ENCODE results near the gene CTDSP2. TPM values are rescaled to one million over a fixed set of nuclear protein-coding genes. Genes with fewer than 3 reads are reported as not detected.

Gene CTDSP2
- total RNA-seq, 1 experiment from 2014 or later = 82.7 TPM

DNA sequence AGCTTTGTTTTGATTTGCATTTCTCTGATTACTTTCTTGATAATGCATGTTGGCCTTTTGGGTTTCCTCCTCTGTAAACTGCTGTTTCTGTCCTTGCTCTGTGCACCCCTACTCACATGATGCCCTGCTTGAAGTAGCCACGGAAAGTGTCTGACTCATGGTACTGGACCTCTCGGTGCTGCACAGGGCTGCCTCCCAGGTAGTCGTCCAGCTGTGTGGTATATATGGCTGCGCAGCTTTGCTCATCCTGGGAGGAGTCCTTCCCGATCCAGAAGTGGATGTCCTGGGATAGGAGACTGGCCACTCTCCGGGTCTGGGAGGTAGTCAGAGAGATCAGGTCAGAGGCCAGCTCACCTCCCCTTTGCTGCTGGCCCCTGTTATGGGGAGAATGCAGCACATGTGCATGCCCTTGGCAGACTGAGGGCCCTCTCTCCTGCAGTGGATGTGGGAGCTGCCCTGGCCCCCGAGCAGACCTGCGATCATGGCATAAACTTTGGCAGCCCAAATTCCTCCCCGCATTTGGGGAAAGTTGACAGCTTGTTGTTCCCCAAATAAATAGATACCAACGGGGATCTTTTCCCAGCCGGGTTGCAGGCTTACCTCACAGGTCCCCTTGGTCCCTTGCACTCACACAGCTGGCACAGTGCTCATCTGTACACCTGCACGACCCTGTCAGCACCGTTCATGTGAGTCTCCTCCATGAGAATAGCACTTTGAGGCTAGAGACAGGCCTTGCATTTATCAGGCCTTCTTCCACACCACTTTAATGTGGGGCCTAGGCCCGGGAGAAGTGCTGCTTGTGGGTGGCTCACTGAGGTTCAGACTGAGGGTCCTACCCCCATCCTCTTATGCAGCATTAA is 33.2 kb downstream of the CTDSP2 start (continued):
- TF ChIP-seq, protein P1, sequence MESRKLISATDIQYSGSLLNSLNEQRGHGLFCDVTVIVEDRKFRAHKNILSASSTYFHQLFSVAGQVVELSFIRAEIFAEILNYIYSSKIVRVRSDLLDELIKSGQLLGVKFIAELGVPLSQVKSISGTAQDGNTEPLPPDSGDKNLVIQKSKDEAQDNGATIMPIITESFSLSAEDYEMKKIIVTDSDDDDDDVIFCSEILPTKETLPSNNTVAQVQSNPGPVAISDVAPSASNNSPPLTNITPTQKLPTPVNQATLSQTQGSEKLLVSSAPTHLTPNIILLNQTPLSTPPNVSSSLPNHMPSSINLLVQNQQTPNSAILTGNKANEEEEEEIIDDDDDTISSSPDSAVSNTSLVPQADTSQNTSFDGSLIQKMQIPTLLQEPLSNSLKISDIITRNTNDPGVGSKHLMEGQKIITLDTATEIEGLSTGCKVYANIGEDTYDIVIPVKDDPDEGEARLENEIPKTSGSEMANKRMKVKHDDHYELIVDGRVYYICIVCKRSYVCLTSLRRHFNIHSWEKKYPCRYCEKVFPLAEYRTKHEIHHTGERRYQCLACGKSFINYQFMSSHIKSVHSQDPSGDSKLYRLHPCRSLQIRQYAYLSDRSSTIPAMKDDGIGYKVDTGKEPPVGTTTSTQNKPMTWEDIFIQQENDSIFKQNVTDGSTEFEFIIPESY (IDR thresholded peaks at IDR 0.05; ENCODE audit: extremely low read depth, insufficient replicate concordance, low read length) = no peak
- TF ChIP-seq, protein P2, sequence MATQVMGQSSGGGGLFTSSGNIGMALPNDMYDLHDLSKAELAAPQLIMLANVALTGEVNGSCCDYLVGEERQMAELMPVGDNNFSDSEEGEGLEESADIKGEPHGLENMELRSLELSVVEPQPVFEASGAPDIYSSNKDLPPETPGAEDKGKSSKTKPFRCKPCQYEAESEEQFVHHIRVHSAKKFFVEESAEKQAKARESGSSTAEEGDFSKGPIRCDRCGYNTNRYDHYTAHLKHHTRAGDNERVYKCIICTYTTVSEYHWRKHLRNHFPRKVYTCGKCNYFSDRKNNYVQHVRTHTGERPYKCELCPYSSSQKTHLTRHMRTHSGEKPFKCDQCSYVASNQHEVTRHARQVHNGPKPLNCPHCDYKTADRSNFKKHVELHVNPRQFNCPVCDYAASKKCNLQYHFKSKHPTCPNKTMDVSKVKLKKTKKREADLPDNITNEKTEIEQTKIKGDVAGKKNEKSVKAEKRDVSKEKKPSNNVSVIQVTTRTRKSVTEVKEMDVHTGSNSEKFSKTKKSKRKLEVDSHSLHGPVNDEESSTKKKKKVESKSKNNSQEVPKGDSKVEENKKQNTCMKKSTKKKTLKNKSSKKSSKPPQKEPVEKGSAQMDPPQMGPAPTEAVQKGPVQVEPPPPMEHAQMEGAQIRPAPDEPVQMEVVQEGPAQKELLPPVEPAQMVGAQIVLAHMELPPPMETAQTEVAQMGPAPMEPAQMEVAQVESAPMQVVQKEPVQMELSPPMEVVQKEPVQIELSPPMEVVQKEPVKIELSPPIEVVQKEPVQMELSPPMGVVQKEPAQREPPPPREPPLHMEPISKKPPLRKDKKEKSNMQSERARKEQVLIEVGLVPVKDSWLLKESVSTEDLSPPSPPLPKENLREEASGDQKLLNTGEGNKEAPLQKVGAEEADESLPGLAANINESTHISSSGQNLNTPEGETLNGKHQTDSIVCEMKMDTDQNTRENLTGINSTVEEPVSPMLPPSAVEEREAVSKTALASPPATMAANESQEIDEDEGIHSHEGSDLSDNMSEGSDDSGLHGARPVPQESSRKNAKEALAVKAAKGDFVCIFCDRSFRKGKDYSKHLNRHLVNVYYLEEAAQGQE (IDR thresholded peaks at IDR 0.05; ENCODE audit: low read depth) = no peak
- no peak for TF ChIP-seq SP1 (IDR thresholded peaks at IDR 0.05; ENCODE audit: low read depth)

DNA sequence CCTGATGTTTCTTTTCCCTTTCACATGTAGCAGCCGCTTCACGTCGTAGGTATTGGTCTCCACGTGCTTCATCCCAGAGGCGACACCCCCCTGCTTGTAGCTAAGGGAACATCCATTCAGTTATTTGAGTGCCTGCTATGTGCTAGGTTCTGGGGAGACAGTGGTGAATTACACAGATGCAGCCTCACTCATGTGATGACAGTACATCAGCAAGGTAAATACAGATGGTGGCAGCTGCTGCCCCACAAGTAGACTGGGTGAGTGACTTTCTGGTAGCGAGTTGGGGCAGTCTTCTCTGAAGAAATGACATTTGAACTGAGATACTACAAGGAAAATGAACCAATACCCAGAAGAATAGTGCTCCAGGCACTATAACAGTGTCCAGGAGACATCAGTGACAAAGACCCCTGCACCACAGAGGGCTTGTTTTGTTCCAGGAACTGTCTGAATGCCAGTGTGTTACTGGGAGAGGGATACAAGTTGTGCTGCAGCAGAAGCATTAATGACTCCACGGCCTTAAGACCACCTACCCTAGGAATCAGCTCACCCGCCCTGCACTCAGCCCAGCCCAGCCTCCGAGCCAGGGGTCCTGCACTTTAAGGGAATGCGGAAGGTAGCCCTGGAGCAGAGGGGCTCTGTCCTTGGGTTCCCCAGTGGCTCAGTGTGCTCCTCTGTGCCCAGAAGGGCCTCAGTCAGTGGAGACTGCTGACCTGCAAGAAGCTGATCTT is 35.3 kb downstream of the CTDSP2 start:
- H3K9me2 ChIP-seq (ENCODE audit: insufficient read depth) = no peaks in the 10 kb centered on the region
- no peak overlapping the region for H3K9ac ChIP-seq (ENCODE audit: low read length)
- no peak overlapping the region for H2AFZ ChIP-seq (ENCODE audit: low read depth, low read length, poor library complexity, severe bottlenecking)
- no peak for ATAC-seq
- ChIA-PET RAD21 (ENCODE audit: low non-redundant PET in 1 of 2, low total read pairs in 2 of 2, uncharacterized antibody in 2 of 2, unreplicated experiment in 2 of 2) (no interaction called here), POLR2A (no interaction called here), CTCF (no interaction called here)
- no peak for DNase-seq (ENCODE audit: low read depth, low spot score)
- H3K36me3 ChIP-seq (ENCODE audit: control insufficient read depth in 1 of 2, insufficient read depth in 2 of 2, low read length in 2 of 2) = no peaks in the 10 kb centered on the region
- H3K27me3 ChIP-seq (ENCODE audit: insufficient read depth, low read length) = no peaks in the 10 kb centered on the region
- H3K4me1 ChIP-seq (ENCODE audit: control insufficient read depth in 1 of 2, insufficient read depth in 2 of 2, low read length in 2 of 2) = peaks cover 0 to 13% of the 10 kb centered on the region in 2 experiments; a peak in 2 of 4 replicates
- H3K4me2 ChIP-seq (ENCODE audit: low read length) = peak overlapping the region; percentile 28
- BruUV-seq (replicated peaks) = no TSS peak
- H3K79me2 ChIP-seq (ENCODE audit: insufficient read depth, low read length) = no peaks in the 10 kb centered on the region
- no peaks in the 10 kb centered on the region for H3K9me3 ChIP-seq (ENCODE audit: control insufficient read depth in 1 of 2, insufficient read depth in 1 of 2, low read depth in 1 of 2, low read length in 2 of 2)
- no peaks in the 10 kb centered on the region for H4K20me1 ChIP-seq (ENCODE audit: insufficient read depth)
- no peak overlapping the region for H3K4me3 ChIP-seq (replicated peaks in 1 of 2; ENCODE audit: low read depth in 1 of 2, low read length in 2 of 2)
- intact Hi-C loops (cut with micrococcal nuclease) = no loop called here
- no peak overlapping the region for H3K27ac ChIP-seq (ENCODE audit: low read depth, low read length)
- TF ChIP-seq, protein P3, sequence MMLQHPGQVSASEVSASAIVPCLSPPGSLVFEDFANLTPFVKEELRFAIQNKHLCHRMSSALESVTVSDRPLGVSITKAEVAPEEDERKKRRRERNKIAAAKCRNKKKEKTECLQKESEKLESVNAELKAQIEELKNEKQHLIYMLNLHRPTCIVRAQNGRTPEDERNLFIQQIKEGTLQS (IDR thresholded peaks at IDR 0.05) = no peak
- TF ChIP-seq TCF7L2 (IDR thresholded peaks at IDR 0.05; ENCODE audit: borderline replicate concordance, extremely low read depth, insufficient read depth, insufficient read length) (no peak), POLR2AphosphoS5 (IDR thresholded peaks at IDR 0.05; ENCODE audit: low read depth, low read length) (no peak), POLR2A (IDR thresholded peaks at IDR 0.05; ENCODE audit: borderline replicate concordance, extremely low read depth, insufficient read depth, insufficient read length) (no peak), YY1 (IDR thresholded peaks at IDR 0.05; ENCODE audit: extremely low read depth, insufficient replicate concordance, low read depth, low read length) (no peak), SIN3A (IDR thresholded peaks at IDR 0.05; ENCODE audit: low read depth) (no peak), JUND (IDR thresholded peaks at IDR 0.05) (no peak), CEBPB (IDR thresholded peaks at IDR 0.05; ENCODE audit: low read depth) (no peak), ZFX (IDR thresholded peaks at IDR 0.05) (no peak), RAD21 (IDR thresholded peaks at IDR 0.05; ENCODE audit: low read depth) (no peak), SP1 (IDR thresholded peaks at IDR 0.05; ENCODE audit: low read depth) (no peak)
- TF ChIP-seq, protein P2 (IDR thresholded peaks at IDR 0.05; ENCODE audit: low read depth) = no peak

Data from HCT116 (cell line).